Measurements from ENCODE around the gene PPP6C. TPM values are rescaled to one million over a fixed set of nuclear protein-coding genes. Genes with fewer than 3 reads are reported as not detected.
"Not testable (repeated sequence)": the region's sequence is repeated elsewhere in the genome, so short reads cannot be mapped to it uniquely, and the experiment has no call there.

The PPP6C gene
- total RNA-seq, 4 donors from 2014 or later, result 19.0 to 43.7 (median 21.2) TPM

DNA sequence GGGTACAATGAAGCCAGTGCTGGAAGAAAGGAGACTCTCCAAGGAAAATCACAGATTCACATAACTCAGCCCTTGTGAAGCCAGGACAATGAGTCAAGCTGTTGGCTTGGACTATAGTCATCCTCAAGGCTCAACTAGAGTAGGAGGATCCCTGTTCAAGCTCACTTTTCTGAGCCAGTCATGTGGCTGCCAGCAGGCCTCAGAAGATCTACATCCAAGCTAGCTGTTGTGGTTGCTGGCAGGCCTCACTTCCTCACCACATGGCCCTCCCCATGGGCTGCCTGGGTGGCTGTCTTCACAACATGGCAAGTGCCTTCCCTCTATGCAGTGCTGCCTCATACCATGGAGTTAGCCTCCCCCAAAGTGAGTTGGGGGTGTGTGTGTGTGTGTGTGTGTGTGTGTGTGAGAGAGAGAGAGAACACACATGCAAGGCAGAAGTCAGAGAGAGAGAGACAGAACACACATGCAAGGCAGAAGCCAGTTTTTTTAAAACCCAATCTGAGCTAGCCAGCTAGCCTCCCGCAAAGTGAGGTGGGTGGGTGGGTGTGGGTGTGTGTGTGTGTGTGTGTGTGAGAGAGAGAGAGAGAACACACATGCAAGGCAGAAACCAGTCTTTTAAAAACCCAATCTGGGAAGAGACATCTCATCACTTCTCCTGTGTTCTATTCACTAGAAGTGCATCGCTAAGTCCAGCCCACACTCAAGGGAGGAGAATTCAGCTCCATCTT, 63.4 kb downstream of the PPP6C start:
- H3K4me3 ChIP-seq, result no peak overlapping the region
- peak; percentile 84 to 88 for DNase-seq
- H3K27ac ChIP-seq, result peak overlapping the region; percentile 55 to 62
- intact Hi-C loops (cut with DNase I; ENCODE audit: low total_unique reads), result no loop called here
- TF ChIP-seq POLR2A (IDR thresholded peaks at IDR 0.05), result no peak
- TF ChIP-seq, protein P1, sequence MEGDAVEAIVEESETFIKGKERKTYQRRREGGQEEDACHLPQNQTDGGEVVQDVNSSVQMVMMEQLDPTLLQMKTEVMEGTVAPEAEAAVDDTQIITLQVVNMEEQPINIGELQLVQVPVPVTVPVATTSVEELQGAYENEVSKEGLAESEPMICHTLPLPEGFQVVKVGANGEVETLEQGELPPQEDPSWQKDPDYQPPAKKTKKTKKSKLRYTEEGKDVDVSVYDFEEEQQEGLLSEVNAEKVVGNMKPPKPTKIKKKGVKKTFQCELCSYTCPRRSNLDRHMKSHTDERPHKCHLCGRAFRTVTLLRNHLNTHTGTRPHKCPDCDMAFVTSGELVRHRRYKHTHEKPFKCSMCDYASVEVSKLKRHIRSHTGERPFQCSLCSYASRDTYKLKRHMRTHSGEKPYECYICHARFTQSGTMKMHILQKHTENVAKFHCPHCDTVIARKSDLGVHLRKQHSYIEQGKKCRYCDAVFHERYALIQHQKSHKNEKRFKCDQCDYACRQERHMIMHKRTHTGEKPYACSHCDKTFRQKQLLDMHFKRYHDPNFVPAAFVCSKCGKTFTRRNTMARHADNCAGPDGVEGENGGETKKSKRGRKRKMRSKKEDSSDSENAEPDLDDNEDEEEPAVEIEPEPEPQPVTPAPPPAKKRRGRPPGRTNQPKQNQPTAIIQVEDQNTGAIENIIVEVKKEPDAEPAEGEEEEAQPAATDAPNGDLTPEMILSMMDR (IDR thresholded peaks at IDR 0.05), result no peak
- H3K27me3 ChIP-seq, result no peaks in the 10 kb centered on the region
- no peaks in the 10 kb centered on the region for H3K36me3 ChIP-seq
- H3K4me1 ChIP-seq, result no peaks in the 10 kb centered on the region
- H3K9me3 ChIP-seq, result no peaks in the 10 kb centered on the region

DNA sequence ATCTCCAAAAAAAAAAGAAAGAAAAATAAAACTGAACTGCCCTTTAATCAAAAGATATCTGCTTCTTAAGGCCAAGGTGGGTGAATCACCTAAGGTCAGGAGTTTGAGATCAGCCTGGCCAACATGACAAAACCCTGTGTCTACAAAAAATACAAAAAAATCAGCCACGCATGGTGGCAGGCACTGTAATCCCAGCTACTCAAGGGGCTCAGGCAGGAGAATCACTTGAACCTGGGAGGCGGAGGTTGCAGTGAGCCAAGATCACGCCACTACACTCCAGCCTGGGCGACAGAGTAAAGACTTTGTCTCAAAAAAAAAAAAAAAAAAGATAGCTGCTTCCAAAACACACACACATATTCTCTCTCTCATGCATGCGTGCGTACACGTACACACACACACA, 64.1 kb downstream of the PPP6C start:
- no peak for TF ChIP-seq POLR2A (IDR thresholded peaks at IDR 0.05)
- TF ChIP-seq, protein P1 (IDR thresholded peaks at IDR 0.05), result no peak
- no peaks in the 10 kb centered on the region for H3K4me1 ChIP-seq
- no peaks in the 10 kb centered on the region for H3K36me3 ChIP-seq
- intact Hi-C loops (cut with DNase I; ENCODE audit: low total_unique reads), result no loop called here
- no peaks in the 10 kb centered on the region for H3K27me3 ChIP-seq
- H3K27ac ChIP-seq, result peak overlapping the region; percentile 55 to 62
- peak; percentile 18 to 24 for DNase-seq
- no peaks in the 10 kb centered on the region for H3K9me3 ChIP-seq
- no peak overlapping the region for H3K4me3 ChIP-seq

DNA sequence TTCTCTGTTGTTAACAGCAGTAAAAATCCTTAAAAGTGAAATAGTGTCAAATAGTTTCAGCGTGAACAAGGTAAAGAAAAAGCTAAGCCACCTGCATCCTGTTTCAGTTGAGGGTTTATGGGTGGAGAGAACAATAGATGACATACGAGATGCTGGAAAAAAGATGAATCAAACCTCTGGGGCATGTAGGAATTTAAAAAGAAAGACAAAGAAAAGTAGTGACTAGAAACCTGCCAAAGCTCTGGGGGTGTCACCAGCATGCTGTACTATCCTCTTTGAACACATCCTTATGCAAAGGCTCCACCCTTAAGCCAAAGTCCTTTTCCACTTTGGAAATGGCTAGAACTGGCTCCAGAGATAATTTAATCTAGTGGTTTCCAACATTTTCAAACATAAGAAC, 68.5 kb downstream of the PPP6C start:
- H3K4me1 ChIP-seq, result no peaks in the 10 kb centered on the region
- TF ChIP-seq, protein P1 (IDR thresholded peaks at IDR 0.05), result no peak
- no peak for TF ChIP-seq POLR2A (IDR thresholded peaks at IDR 0.05)
- intact Hi-C loops (cut with DNase I; ENCODE audit: low total_unique reads), result no loop called here

DNA sequence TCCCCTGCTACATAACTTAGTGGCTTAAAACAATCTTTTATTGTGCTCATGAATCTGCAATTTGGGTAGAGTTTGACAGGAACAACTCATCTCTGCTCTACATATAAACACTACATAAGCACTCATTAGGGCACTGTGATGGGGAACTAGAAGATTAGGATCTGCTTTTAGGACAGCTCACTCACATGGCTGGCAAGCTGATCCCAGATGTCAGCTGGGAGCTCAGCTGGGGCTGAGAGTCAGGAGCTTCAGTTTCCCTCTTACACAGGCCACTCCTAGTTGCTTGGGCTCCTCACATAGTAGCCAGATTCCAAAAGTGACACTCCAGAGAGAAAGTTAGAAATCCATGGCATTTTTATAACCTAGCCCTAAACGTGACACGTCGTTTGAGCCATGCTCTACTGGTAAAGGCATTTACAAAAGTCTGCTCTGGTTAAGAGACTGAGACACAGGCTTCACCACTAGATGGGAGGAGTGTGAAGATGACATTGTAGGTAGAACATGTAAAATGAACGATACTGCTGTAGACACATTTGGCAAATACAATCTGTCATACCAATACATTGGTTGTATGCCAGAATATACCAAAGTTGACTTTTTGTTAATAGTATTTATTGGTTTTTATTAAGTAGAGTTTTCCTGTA, 69.8 kb downstream of the PPP6C start:
- TF ChIP-seq, protein P1 (IDR thresholded peaks at IDR 0.05), result no peak

More for the DNA sequence above, 68.5 kb downstream of the PPP6C start:
- H3K27ac ChIP-seq, result no peak overlapping the region
- H3K27me3 ChIP-seq, result no peaks in the 10 kb centered on the region
- DNase-seq, result no peak
- H3K9me3 ChIP-seq, result no peaks in the 10 kb centered on the region
- no peaks in the 10 kb centered on the region for H3K36me3 ChIP-seq
- H3K4me3 ChIP-seq, result no peak overlapping the region

DNA sequence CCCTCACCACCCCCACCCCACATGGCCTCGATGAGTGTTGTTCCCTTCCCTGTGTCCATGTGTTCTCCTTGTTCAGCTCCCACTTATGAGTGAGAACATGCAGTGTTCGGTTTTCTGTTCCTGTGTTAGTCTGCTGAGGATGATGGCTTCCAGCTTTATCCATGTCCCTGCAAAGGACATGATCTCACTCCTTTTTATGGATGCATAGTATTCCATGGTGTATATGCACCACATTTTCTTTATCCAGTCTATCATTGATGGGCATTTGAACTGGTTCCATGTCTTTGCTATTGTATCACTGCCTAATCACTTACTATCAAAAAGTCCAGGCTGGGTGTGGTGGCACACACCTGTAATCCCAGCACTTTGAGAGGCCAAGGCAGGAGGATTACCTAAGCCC, 70.9 kb downstream of the PPP6C start:
- H3K36me3 ChIP-seq; H3K27me3 ChIP-seq; H3K9me3 ChIP-seq; H3K4me3 ChIP-seq; H3K4me1 ChIP-seq; intact Hi-C loops (cut with DNase I; ENCODE audit: low total_unique reads); H3K27ac ChIP-seq; DNase-seq: not testable (repeated sequence)

More for the DNA sequence above, 69.8 kb downstream of the PPP6C start:
- Histone ChIP-seq H3K4me3 (no peak overlapping the region), H3K36me3 (no peaks in the 10 kb centered on the region), H3K27me3 (no peaks in the 10 kb centered on the region), H3K9me3 (no peaks in the 10 kb centered on the region), H3K4me1 (no peaks in the 10 kb centered on the region), H3K27ac (no peak overlapping the region)
- intact Hi-C loops (cut with DNase I; ENCODE audit: low total_unique reads), result no loop called here
- DNase-seq, result no peak

DNA sequence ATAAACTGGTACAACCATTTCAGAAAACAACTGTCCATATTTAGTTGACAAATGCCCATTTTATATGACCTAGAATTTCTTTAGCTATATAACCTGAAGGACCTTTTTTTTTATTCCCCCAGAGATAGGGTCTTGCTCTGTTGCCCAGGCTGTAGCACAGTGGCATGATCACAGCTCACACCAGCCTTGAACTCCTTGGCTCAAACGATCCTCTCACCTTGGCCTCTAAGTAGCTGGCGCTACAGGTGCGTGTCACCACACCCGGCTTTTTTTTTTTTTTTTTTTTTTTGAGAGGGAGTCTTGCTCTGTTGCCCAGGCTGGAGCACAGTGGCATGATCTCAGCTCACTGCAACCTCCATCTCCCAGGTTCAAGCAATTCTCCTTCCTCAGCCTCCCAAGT, 75.1 kb downstream of the PPP6C start:
- H3K27ac ChIP-seq; H3K9me3 ChIP-seq; intact Hi-C loops (cut with DNase I; ENCODE audit: low total_unique reads); DNase-seq; H3K4me3 ChIP-seq; H3K4me1 ChIP-seq; H3K36me3 ChIP-seq; H3K27me3 ChIP-seq: not testable (repeated sequence)
